Ureter (tissue), 1 donor: ENCODE results near the gene CD2. TPM values are rescaled to one million over a fixed set of nuclear protein-coding genes. Genes with fewer than 3 reads are reported as not detected.
A peak's percentile ranks its signal among the peaks of the same experiment; 100 is the strongest.
"Not testable (repeated sequence)": the region's sequence is repeated elsewhere in the genome, so short reads cannot be mapped to it uniquely, and the experiment has no call there.

Experiments
- DNase-seq: peaks from one replicate; pipeline ENCODE4 v3.0.0-alpha.2; 2020; ENCODE audit warnings: low spot score
- total RNA-seq: library from RNA; stranded (reverse); gene quantifications from one replicate; pipeline ENCODE4 v1.2.4, GENCODE V29; 2023
- donor health status: DM: yes; HTN: yes; CAD: no.

CD2 gene
- total RNA-seq, 1 donor from 2014 or later = 7.1 TPM

- DNase-seq = no peak
These were observed 22.8 kb upstream of the CD2 start for GRCh38 chr1:116731439-116731838.

GRCh38 chr1:116732726-116733125, 21.5 kb upstream of the CD2 start:
- DNase-seq = no peak

GRCh38 chr1:116733476-116734365, 20.5 kb upstream of the CD2 start:
- DNase-seq = no peak

GRCh38 chr1:116735246-116735645, 19.0 kb upstream of the CD2 start:
- peak; percentile 19 for DNase-seq

GRCh38 chr1:116737020-116737854, 17.0 kb upstream of the CD2 start:
- peak; percentile 65 for DNase-seq

GRCh38 chr1:116737855-116738321, 16.3 kb upstream of the CD2 start:
- no peak for DNase-seq

- DNase-seq = peak; percentile 42
These were observed 15.4 kb upstream of the CD2 start for GRCh38 chr1:116738673-116739370.

- peak; percentile 35 for DNase-seq
These were observed 14.7 kb upstream of the CD2 start for GRCh38 chr1:116739371-116740012.

- peak; percentile 20 for DNase-seq
These were observed 13.9 kb upstream of the CD2 start for GRCh38 chr1:116740296-116740695.

- DNase-seq = no peak
These were observed 13.5 kb upstream of the CD2 start for GRCh38 chr1:116740746-116741145.

- no peak for DNase-seq
These were observed 12.2 kb upstream of the CD2 start for GRCh38 chr1:116741836-116742565.

- no peak for DNase-seq
These were observed 10.7 kb upstream of the CD2 start for GRCh38 chr1:116743535-116743934.

- DNase-seq = no peak
These were observed 6.0 kb upstream of the CD2 start for GRCh38 chr1:116748272-116748671.

GRCh38 chr1:116751146-116751545, 3.1 kb upstream of the CD2 start:
- DNase-seq = no peak

GRCh38 chr1:116751621-116752020, 2.6 kb upstream of the CD2 start:
- DNase-seq = no peak

- no peak for DNase-seq
These were observed 918 bp upstream of the CD2 start for GRCh38 chr1:116753312-116753711.

GRCh38 chr1:116755066-116755465, 836 bp downstream of the CD2 start:
- DNase-seq = no peak

- DNase-seq = no peak
These were observed 1.5 kb downstream of the CD2 start for GRCh38 chr1:116755681-116756080.

- not testable (repeated sequence) for DNase-seq
These were observed 1.9 kb downstream of the CD2 start for GRCh38 chr1:116756092-116756491.

GRCh38 chr1:116758456-116758815, 4.2 kb downstream of the CD2 start:
- DNase-seq = not testable (repeated sequence)

- DNase-seq = no peak
These were observed 5.4 kb downstream of the CD2 start for GRCh38 chr1:116759636-116760035.
